ENCODE results near the gene S100P.
"Not testable (repeated sequence)": the region's sequence is repeated elsewhere in the genome, so short reads cannot be mapped to it uniquely, and the experiment has no call there.

S100P gene

DNA sequence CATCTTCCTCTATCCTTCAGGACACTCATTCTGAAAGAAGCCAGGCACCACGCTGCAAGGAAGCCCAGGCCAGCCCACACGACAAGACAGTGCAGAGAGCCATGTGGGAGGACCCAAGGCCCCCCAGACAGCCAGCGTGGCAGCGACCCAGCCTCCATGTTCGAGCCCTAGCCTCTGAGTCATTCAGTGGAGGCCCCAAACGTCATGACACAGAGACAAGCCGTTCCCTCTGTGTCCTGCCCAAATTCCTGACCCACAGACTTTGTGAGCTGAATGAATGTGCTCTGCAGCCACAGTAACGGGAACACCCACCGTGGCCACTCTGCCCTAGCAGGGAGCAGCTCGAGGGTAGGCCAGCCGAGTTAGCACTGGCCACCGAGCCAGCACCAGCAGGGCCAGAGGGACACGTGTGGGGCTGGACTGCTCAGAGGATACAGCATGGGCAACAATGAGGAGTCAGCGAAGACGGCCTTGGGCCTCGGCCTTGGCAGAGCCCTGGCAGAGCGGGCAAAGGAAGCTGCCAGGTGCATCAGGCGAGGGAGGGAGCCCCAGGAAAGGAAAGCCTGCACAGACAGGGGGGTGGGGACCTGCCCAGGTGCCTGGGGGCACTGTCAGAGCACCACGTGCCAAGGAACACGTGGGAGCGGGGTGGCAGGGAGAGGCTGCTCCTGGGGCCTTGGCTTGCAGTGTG, 30.9 kb downstream of the S100P start:
- DNase-seq (ENCODE audit: low read depth), result no peak

DNA sequence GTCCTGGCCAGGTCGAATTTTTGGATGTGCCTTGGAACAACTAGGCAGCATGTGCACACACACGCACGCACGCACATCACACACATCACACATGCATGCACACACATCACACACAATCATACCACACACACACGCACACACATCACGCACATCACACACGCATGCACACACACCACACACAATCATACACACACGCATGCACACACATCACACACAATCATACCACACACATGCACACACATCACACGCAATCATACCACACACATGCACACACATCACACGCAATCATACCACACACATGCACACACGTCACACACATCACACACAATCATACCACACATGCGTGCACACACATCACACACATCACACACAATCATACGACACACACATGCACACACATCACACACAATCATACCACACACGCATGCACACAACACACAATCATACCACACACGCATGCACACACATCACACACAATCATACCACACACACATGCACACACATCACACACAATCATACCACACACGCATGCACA, 31.8 kb downstream of the S100P start:
- DNase-seq (ENCODE audit: low read depth), result not testable (repeated sequence)

- no peak for DNase-seq (ENCODE audit: low read depth)
Measured at GRCh38 chr4:6727081-6727942, 33.6 kb downstream of the S100P start.

- DNase-seq (ENCODE audit: low read depth), result no peak
Measured at GRCh38 chr4:6727943-6728250, 34.2 kb downstream of the S100P start.

GRCh38 chr4:6728320-6729029, 34.8 kb downstream of the S100P start:
- no peak for DNase-seq (ENCODE audit: low read depth)

DNA sequence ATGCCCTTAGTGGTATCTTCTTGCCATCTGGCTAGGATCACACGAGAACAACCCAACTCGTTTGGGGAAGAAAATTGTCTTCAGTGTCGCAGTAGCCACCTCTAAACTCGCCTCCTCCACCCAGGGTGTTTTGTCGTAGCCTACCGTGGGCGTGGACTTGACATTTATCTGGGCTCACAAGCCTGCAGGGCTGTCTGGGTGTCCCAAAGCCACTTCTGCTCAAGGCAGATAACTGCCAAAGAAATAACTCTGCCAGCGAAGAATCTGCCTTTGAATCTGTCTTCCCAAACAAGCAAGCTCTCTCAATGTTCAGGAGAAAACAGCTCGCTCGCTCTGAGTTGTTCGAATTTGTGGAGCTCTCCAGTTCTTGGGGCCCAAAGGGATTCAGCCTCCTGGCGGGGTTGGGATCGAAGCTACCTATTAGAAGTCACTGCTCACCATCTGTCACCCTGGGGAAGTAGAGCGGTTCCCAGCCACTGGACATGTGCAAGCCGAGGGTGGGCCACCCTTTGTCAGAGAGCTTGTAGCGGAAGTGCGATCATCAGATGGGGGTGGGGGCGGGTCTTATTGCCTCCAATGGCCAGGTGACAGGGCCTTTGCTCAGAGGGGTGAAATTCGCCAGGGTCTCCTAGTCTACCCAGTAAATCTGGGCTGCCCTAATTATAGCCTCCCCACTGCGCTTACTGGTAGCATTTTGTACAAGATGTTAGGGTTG, 37.1 kb downstream of the S100P start:
- DNase-seq (ENCODE audit: low read depth), result no peak

GRCh38 chr4:6731318-6731675, 37.6 kb downstream of the S100P start:
- no peak for DNase-seq (ENCODE audit: low read depth)

DNA sequence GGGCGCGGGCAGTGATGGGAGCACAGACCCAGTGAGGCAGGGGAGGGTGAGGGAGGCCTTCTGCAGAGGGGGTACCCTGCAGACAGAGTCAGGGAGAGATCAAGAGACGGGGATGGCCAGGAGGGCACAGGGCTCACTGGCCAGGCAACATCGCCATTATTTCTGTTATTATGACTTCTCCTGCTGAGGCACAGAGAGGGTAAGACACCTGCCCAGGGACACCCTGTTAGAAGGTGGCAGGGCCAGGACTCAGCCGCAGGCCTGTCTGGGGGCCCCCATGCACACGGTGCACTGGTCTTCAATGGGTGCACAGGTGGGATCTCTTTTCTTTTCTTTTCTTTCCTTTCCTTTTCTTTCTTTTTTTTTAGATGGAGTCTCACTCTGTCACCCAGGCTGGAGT, 38.1 kb downstream of the S100P start:
- DNase-seq (ENCODE audit: low read depth), result no peak

- DNase-seq (ENCODE audit: low read depth), result no peak
Measured at GRCh38 chr4:6732441-6733357, 39.0 kb downstream of the S100P start.

DNA sequence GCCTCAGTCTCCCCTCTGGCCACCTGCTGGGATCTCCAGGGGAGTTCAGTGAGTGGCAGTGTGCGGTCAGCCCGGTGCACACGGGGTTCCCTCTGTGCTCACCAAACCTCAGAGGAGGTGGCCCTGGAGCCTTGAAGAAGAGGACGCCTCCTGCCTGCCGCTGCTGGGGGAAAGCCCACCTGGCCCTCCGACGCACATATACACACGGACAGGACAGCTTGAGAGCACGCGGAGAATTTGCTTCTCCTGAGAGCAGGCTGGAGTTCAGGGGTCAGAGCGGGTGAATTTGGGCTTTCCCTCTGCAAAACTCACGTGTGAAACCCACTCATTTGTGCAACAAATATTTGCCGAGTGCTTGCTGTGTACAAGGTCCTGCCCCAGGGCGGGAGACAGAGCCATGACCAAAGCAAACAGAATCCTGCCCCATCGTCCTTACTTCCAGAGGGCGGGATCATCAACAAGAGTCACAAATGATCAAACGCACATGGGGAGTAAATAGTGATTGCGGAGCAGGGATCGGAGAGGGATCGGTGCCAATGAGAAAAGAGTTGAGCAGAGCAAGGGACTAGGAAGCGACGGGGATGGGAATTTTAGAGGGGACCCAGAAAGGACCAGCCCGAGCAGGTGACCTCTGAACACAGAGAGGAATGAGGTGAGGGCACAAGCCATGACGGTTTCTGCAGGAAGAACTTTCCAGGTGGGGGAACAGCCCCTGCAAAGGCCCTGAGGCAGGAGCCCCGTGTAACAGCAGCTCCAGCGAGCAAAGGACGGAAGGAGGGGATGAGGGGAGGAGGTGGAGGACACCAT, 39.9 kb downstream of the S100P start:
- DNase-seq (ENCODE audit: low read depth), result no peak

GRCh38 chr4:6734165-6734786, 40.6 kb downstream of the S100P start:
- DNase-seq (ENCODE audit: low read depth), result no peak

GRCh38 chr4:6739920-6740319, 46.2 kb downstream of the S100P start:
- DNase-seq (ENCODE audit: low read depth), result no peak

- no peak for DNase-seq (ENCODE audit: low read depth)
Measured at GRCh38 chr4:6740347-6740746, 46.7 kb downstream of the S100P start.

GRCh38 chr4:6742507-6742906, 48.8 kb downstream of the S100P start:
- DNase-seq (ENCODE audit: low read depth), result no peak

DNA sequence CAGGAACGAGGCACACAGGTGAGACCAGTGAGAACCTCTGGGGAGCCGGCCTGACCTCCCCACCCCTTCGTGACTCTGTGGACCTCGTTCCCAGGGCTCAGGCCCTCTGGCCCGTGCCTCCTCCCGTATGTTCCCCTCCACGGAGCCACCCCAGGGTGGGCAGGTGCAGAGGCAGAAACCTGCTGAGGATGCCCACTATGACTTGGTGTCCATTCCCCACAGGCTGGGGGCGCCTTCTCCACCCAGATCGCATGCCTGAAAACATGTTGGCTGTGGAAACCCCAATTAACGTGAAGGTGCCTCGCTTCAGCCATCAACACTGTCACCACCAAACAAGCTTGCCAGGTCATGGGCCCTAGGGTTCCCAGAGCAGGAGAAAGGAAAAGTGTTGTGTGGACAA, 49.3 kb downstream of the S100P start:
- DNase-seq (ENCODE audit: low read depth), result no peak
